ENCODE data around the gene DHFR2. TPM values are rescaled to one million over a fixed set of nuclear protein-coding genes. Genes with fewer than 3 reads are reported as not detected.

DHFR2 gene
- total and polyA plus RNA-seq, 7 donors: 1.2 to 5.4 (median 4.2) TPM

DNA sequence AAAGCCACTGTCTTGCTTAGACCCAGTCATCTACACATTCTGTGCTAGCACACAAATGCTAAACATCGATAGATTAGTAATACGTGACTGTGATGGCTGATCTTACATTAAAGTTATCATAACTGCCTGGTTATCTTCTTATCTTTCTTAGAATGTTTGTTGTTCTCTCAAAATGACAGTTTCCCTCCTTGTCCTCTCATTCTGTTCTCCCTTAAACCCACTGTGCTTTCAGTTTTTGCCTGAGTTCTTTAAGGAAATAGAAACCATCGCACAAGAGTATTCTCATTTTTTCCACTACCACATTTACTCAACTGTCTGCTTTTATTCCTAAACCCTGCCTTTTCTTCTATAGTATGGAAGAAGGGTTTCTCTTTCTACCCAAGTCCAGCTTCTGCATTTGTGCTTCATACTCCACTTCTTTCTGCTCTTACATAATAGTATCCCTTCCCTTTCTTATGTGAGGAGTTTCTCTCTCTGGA, 51.4 kb downstream of the DHFR2 start:
- H3K36me3 ChIP-seq: no peaks in the 10 kb centered on the region
- no peak for TF ChIP-seq EP300 (IDR thresholded peaks at IDR 0.05)
- no peak for TF ChIP-seq CTCF (IDR thresholded peaks at IDR 0.05)
- H3K4me1 ChIP-seq: no peaks in the 10 kb centered on the region
- whole genome bisulfite sequencing, 2 donors: 48 to 68% methylated on average over 3 of the region's 3 CpGs
- no peak overlapping the region for H3K27ac ChIP-seq
- no peaks in the 10 kb centered on the region for H3K27me3 ChIP-seq
- no peaks in the 10 kb centered on the region for H3K9me3 ChIP-seq
- no peak for DNase-seq
- no peak overlapping the region for H3K4me3 ChIP-seq
- intact Hi-C loops (cut with DNase I): no loop called here

DNA sequence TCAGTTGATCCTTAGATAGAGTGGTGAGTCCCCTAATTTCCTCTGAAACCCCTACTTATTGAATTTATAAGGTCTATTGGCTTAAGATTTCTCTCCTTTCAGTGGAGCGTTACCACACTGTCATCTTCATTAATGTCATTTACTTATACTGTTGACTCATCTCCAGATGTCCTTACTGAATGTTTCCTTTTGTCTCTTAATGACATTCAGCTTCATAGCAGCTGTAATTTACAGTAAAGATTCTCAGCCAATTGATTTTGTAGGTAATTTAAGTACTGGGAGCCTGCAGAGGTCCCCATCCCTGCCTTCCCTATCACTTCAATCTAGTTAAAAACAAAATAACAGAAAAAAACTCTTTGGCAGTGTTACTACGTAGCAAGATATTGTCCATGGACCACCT, 53.1 kb downstream of the DHFR2 start:
- Histone ChIP-seq H3K27me3 (no peaks in the 10 kb centered on the region), H3K36me3 (no peaks in the 10 kb centered on the region), H3K9me3 (no peaks in the 10 kb centered on the region), H3K27ac (no peak overlapping the region), H3K4me1 (no peaks in the 10 kb centered on the region), H3K4me3 (no peak overlapping the region)
- TF ChIP-seq CTCF (IDR thresholded peaks at IDR 0.05) (no peak), POLR2A (IDR thresholded peaks at IDR 0.05) (no peak), EP300 (IDR thresholded peaks at IDR 0.05) (no peak), POLR2AphosphoS5 (IDR thresholded peaks at IDR 0.05) (no peak)
- 90 to 94% methylated on average over 2 of the region's 2 CpGs for WGBS, 2 donors
- no peak for DNase-seq
- intact Hi-C loops (cut with DNase I): no loop called here

GRCh38 chr3:94008253-94008652, 54.5 kb downstream of the DHFR2 start:
- Histone ChIP-seq H3K27me3 (no peaks in the 10 kb centered on the region), H3K27ac (no peak overlapping the region), H3K4me3 (no peak overlapping the region), H3K4me1 (no peaks in the 10 kb centered on the region), H3K36me3 (no peaks in the 10 kb centered on the region), H3K9me3 (no peaks in the 10 kb centered on the region)
- no peak for TF ChIP-seq EP300 (IDR thresholded peaks at IDR 0.05)
- TF ChIP-seq CTCF (IDR thresholded peaks at IDR 0.05): no peak
- TF ChIP-seq POLR2AphosphoS5 (IDR thresholded peaks at IDR 0.05): no peak
- TF ChIP-seq POLR2A (IDR thresholded peaks at IDR 0.05): no peak
- 89 to 94% methylated on average over 2 of the region's 2 CpGs for WGBS, 2 donors
- intact Hi-C loops (cut with DNase I): no loop called here
- DNase-seq: no peak

Other genes starting within 250 kb of the DHFR2 start
- gene PROS1, start 89.0 kb downstream of the DHFR2 start, total RNA-seq: 10 to 100 TPM; 17.8 to 31.4 (median 24.8) TPM
- gene PROS1, start 89.0 kb downstream of the DHFR2 start, polyA plus RNA-seq: 10 to 100 TPM in 1 of 3 donors, 1 to 10 TPM in 2; 2.8 to 25.2 (median 5.4) TPM
- 10 to 100 TPM in 3 of 4 donors, 1 to 10 TPM in 1; 9.6 to 14.0 (median 12.8) TPM for gene ARL13B, start 82.8 kb downstream of the DHFR2 start, total RNA-seq
- gene ARL13B, start 82.8 kb downstream of the DHFR2 start, polyA plus RNA-seq: 1 to 10 TPM; 1.8 to 3.7 (median 2.5) TPM
- gene STX19, start 34.3 kb downstream of the DHFR2 start, total RNA-seq: not detected
- 10 to 100 TPM; 13.1 to 49.9 (median 34.2) TPM for gene STX19, start 34.3 kb downstream of the DHFR2 start, polyA plus RNA-seq
- 10 to 100 TPM in 1 of 4 donors, 1 to 10 TPM in 3; 7.3 to 13.8 (median 9.4) TPM for gene NSUN3, start 145 bp upstream of the DHFR2 start, total RNA-seq
- 10 to 100 TPM in 1 of 3 donors, 1 to 10 TPM in 2; 8.5 to 16.0 (median 9.0) TPM for gene NSUN3, start 145 bp upstream of the DHFR2 start, polyA plus RNA-seq

Data from sigmoid colon (tissue), 7 donors.